NT2/D1 (cell line): ENCODE results near the gene TYMS.

ENCODE experiments used
- DNase-seq: peaks from one replicate; pipeline ENCODE4 v3.0.0-alpha.2; 2011; ENCODE audit warnings: low read depth, low spot score
- H3K27me3 ChIP-seq: 2 replicates; pipeline ENCODE4 v1.6.0; 2011; ENCODE audit warnings: mild to moderate bottlenecking; ENCODE audit not compliant: insufficient read length, insufficient read depth
- H3K36me3 ChIP-seq: 2 replicates; pipeline ENCODE4 v1.6.1; 2011; ENCODE audit warnings: mild to moderate bottlenecking, low read length, mixed read lengths; ENCODE audit not compliant: insufficient read depth, insufficient read length
- H3K4me1 ChIP-seq: 2 replicates; pipeline ENCODE4 v1.5.1; 2011; ENCODE audit not compliant: insufficient read depth, insufficient read length
- H3K4me3 ChIP-seq: 2 replicates; pipeline ENCODE4 v1.5.1; 2011; ENCODE audit warnings: low read depth; ENCODE audit not compliant: insufficient read length
- H3K9ac ChIP-seq: 2 replicates; pipeline ENCODE4 v1.6.0; 2011; ENCODE audit warnings: low read depth; ENCODE audit not compliant: insufficient read length
- H3K9me3 ChIP-seq: 2 replicates; pipeline ENCODE4 v1.5.1; 2011; ENCODE audit warnings: mild to moderate bottlenecking, low read length; ENCODE audit not compliant: insufficient read depth
- SUZ12 ChIP-seq: IDR thresholded peaks from 2 replicates; pipeline ENCODE4 v1.6.1; 2011; ENCODE audit not compliant: insufficient read length, insufficient read depth; ENCODE audit errors: extremely low read depth
- YY1 ChIP-seq: IDR thresholded peaks from 2 replicates; pipeline ENCODE4 v1.6.1; 2011; ENCODE audit not compliant: insufficient read length, insufficient read depth
- ZNF274 ChIP-seq: IDR thresholded peaks from 2 replicates; pipeline ENCODE4 v1.6.1; 2011; ENCODE audit warnings: mild to moderate bottlenecking, low read depth, low read length

Gene TYMS

GRCh38 chr18:658947-659533 is 1.6 kb downstream of the TYMS start:
- peak overlapping the region; percentile 90 for H3K4me3 ChIP-seq
- H3K4me1 ChIP-seq: no peaks in the 10 kb centered on the region
- peaks cover 35% of the 10 kb centered on the region for H3K36me3 ChIP-seq
- peaks cover 21% of the 10 kb centered on the region; the same call in 1 of the 2 replicates for H3K9me3 ChIP-seq
- H3K27me3 ChIP-seq: no peaks in the 10 kb centered on the region
- no peak for DNase-seq
- TF ChIP-seq SUZ12: no peak
- TF ChIP-seq YY1: no peak
- TF ChIP-seq ZNF274: no peak
- H3K9ac ChIP-seq: peak overlapping the region; percentile 95

- no peaks in the 10 kb centered on the region for H3K4me1 ChIP-seq
- no peaks in the 10 kb centered on the region for H3K27me3 ChIP-seq
- no peak overlapping the region for H3K4me3 ChIP-seq
- TF ChIP-seq YY1: no peak
- no peak for TF ChIP-seq ZNF274
- TF ChIP-seq SUZ12: no peak
- peaks cover 35% of the 10 kb centered on the region for H3K36me3 ChIP-seq
- peaks cover 21% of the 10 kb centered on the region; the same call in 1 of the 2 replicates for H3K9me3 ChIP-seq
- DNase-seq: no peak
- H3K9ac ChIP-seq: no peak overlapping the region
Measured at GRCh38 chr18:659597-659996, 2.1 kb downstream of the TYMS start.

- no peak for DNase-seq
- Histone ChIP-seq H3K9me3 (peaks cover 21% of the 10 kb centered on the region; the same call in 1 of the 2 replicates), H3K9ac (no peak overlapping the region), H3K4me1 (no peaks in the 10 kb centered on the region), H3K36me3 (peaks cover 43% of the 10 kb centered on the region), H3K27me3 (no peaks in the 10 kb centered on the region), H3K4me3 (no peak overlapping the region)
- no peak for TF ChIP-seq YY1
- TF ChIP-seq SUZ12: no peak
- no peak for TF ChIP-seq ZNF274
Measured at GRCh38 chr18:662197-662596, 4.7 kb downstream of the TYMS start.

- no peak for TF ChIP-seq ZNF274
- no peak for TF ChIP-seq YY1
- no peak for TF ChIP-seq SUZ12
- peaks cover 47% of the 10 kb centered on the region for H3K36me3 ChIP-seq
- H3K4me1 ChIP-seq: no peaks in the 10 kb centered on the region
- no peak overlapping the region for H3K9ac ChIP-seq
- no peak overlapping the region for H3K4me3 ChIP-seq
- H3K27me3 ChIP-seq: no peaks in the 10 kb centered on the region
- no peak for DNase-seq
- H3K9me3 ChIP-seq: peaks cover 8% of the 10 kb centered on the region; the same call in 1 of the 2 replicates
Measured at GRCh38 chr18:666177-666576, 8.7 kb downstream of the TYMS start.

- DNase-seq: no peak
- Histone ChIP-seq H3K27me3 (no peaks in the 10 kb centered on the region), H3K9me3 (peaks cover 5% of the 10 kb centered on the region; the same call in 1 of the 2 replicates), H3K36me3 (peaks cover 49% of the 10 kb centered on the region), H3K9ac (no peak overlapping the region), H3K4me1 (no peaks in the 10 kb centered on the region), H3K4me3 (no peak overlapping the region)
- TF ChIP-seq SUZ12 (no peak), ZNF274 (no peak), YY1 (no peak)
Measured at GRCh38 chr18:666628-667027, 9.2 kb downstream of the TYMS start.

GRCh38 chr18:668260-668659 is 10.8 kb downstream of the TYMS start:
- TF ChIP-seq ZNF274: no peak
- TF ChIP-seq SUZ12: no peak
- TF ChIP-seq YY1: no peak
- Histone ChIP-seq H3K27me3 (no peaks in the 10 kb centered on the region), H3K4me3 (no peak overlapping the region), H3K36me3 (peaks cover 59% of the 10 kb centered on the region), H3K9me3 (no peaks in the 10 kb centered on the region), H3K4me1 (no peaks in the 10 kb centered on the region), H3K9ac (no peak overlapping the region)
- no peak for DNase-seq

GRCh38 chr18:669077-669476 is 11.6 kb downstream of the TYMS start:
- Histone ChIP-seq H3K4me1 (no peaks in the 10 kb centered on the region), H3K9me3 (no peaks in the 10 kb centered on the region), H3K27me3 (no peaks in the 10 kb centered on the region), H3K4me3 (no peak overlapping the region), H3K36me3 (peaks cover 67% of the 10 kb centered on the region), H3K9ac (no peak overlapping the region)
- TF ChIP-seq YY1 (no peak), ZNF274 (no peak), SUZ12 (no peak)
- DNase-seq: no peak

- Histone ChIP-seq H3K27me3 (no peaks in the 10 kb centered on the region), H3K4me3 (no peak overlapping the region), H3K36me3 (peaks cover 77% of the 10 kb centered on the region), H3K4me1 (no peaks in the 10 kb centered on the region), H3K9me3 (no peaks in the 10 kb centered on the region), H3K9ac (no peak overlapping the region)
- TF ChIP-seq SUZ12 (no peak), YY1 (no peak), ZNF274 (no peak)
- no peak for DNase-seq
Measured at GRCh38 chr18:670522-670921, 13.1 kb downstream of the TYMS start.
